Measurements from ENCODE around the gene BMP8A. TPM values are rescaled to one million over a fixed set of nuclear protein-coding genes. Genes with fewer than 3 reads are reported as not detected.

The BMP8A gene
- polyA plus RNA-seq, 1 donor (not counting 4 experiments of a cell fraction or from before 2014, with no cell fraction given): not detected

DNA sequence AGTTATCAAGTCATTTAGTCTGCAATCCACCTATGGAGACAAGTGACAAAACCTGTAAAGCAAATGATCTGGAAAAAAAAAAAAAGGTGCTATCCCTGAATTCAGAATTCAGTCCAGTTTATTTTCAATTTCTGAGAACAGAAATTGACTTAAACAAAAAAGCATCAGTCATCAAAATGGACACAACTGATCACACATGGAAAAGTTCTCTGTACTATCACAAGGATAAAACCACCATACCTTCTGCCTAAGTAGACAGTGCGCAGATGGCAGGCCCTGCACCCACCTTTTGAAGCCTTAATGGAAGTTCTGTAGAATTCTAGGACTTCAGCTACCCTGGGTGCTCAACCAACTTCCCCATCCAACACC, 81.6 kb downstream of the BMP8A start:
- Histone ChIP-seq H3K4me3 (ENCODE audit: control insufficient read depth in 2 of 3, extremely low read depth in 1 of 3, insufficient read depth in 2 of 3, low read depth in 1 of 3, low read length in 3 of 3) (peak overlapping the region in 1 of 3 experiments; percentile 18), H3K9me1 (ENCODE audit: control insufficient read depth, extremely low read depth, insufficient read depth, low read length) (peaks cover 3% of the 10 kb centered on the region), H2AFZ (ENCODE audit: control insufficient read depth, low read length) (no peak overlapping the region), H3K9ac (ENCODE audit: control insufficient read depth, extremely low read depth, insufficient read depth, low read length) (no peak overlapping the region), H3K9me3 (ENCODE audit: control insufficient read depth, low read depth, low read length) (no peaks in the 10 kb centered on the region), H3K4me2 (ENCODE audit: control insufficient read depth, extremely low read depth, insufficient read depth, low read depth, low read length) (peak overlapping the region; percentile 86), H4K20me1 (ENCODE audit: control insufficient read depth, extremely low read depth, insufficient read depth, low read length) (peaks cover 57% of the 10 kb centered on the region), H3K27me3 (ENCODE audit: control insufficient read depth, extremely low read depth, insufficient read depth, low read length) (no peaks in the 10 kb centered on the region), H3K4me1 (ENCODE audit: control insufficient read depth, extremely low read depth, insufficient read depth, low read length) (peaks cover 20% of the 10 kb centered on the region), H3K79me2 (ENCODE audit: control insufficient read depth, insufficient read depth, low read length) (peaks cover 71% of the 10 kb centered on the region), H3K27ac (ENCODE audit: control insufficient read depth, insufficient read depth, low read length) (no peak overlapping the region), H3K36me3 (ENCODE audit: control insufficient read depth in 2 of 2, extremely low read depth in 1 of 2, insufficient read depth in 2 of 2, low read length in 2 of 2) (peaks cover 36 to 63% of the 10 kb centered on the region in 2 experiments)
- dilution Hi-C loops (cut with MboI; ENCODE audit: extremely low pct_ligation_motif_present, low sequenced_read_pairs): no loop called here
- no peak for FAIRE-seq
- no peak for DNase-seq (ENCODE audit: low read depth, low spot score)
- TF ChIP-seq, protein P1, sequence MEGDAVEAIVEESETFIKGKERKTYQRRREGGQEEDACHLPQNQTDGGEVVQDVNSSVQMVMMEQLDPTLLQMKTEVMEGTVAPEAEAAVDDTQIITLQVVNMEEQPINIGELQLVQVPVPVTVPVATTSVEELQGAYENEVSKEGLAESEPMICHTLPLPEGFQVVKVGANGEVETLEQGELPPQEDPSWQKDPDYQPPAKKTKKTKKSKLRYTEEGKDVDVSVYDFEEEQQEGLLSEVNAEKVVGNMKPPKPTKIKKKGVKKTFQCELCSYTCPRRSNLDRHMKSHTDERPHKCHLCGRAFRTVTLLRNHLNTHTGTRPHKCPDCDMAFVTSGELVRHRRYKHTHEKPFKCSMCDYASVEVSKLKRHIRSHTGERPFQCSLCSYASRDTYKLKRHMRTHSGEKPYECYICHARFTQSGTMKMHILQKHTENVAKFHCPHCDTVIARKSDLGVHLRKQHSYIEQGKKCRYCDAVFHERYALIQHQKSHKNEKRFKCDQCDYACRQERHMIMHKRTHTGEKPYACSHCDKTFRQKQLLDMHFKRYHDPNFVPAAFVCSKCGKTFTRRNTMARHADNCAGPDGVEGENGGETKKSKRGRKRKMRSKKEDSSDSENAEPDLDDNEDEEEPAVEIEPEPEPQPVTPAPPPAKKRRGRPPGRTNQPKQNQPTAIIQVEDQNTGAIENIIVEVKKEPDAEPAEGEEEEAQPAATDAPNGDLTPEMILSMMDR (optimal IDR thresholded peaks at IDR 0.05 in 1 of 3, IDR thresholded peaks at IDR 0.05 in 1 of 3, conservative IDR thresholded peaks at IDR 0.05 in 1 of 3; ENCODE audit: extremely low read depth in 1 of 3, insufficient read depth in 2 of 3, low read length in 3 of 3): no peak
- TF ChIP-seq EZH2 (IDR thresholded peaks at IDR 0.05; ENCODE audit: low read length): no peak

DNA sequence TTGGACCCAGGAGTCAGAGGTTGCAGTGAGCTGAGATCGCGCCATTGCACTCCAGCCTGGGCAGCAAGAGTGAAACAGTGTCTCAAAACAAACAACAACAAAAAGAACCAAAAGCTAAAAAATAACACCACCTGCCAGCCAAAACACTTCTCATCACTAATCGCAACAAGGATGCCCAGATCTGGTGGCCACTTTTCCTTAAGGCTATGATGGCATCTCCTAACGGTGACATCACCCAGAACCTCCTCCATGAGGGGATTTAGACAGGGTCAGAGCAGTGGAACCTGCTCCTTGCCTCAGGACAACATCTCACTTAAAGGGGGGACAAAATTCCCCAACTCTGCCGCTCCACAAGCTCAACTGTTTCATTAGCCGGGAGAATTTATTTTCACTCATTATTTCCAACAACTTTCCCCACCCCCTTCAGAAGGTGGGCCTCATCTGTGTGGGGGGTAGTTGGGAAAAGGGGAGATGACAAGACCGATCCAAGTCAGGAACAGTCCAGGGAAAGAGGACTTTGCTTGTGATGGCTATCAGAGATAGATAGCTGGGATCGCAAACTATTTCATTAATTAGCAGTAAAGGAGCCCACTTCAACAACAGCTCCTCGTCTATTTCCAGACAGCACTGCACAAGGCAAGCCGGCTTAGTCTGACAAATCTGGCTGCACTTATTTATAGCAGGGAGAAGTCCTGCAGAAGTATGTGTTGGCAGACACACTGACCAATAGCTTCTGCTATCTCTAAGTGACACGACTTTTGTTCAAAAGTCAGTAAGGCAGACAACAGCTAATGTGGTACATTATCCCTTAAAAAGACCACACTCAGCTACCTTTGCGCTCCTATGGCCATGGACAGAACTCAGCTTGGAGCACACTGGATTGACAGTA, 82.5 kb downstream of the BMP8A start:
- H3K9me3 ChIP-seq (ENCODE audit: control insufficient read depth, low read depth, low read length): no peaks in the 10 kb centered on the region
- H3K36me3 ChIP-seq (ENCODE audit: control insufficient read depth in 2 of 2, extremely low read depth in 1 of 2, insufficient read depth in 2 of 2, low read length in 2 of 2): peaks cover 36 to 57% of the 10 kb centered on the region in 2 experiments
- TF ChIP-seq, protein P1 (optimal IDR thresholded peaks at IDR 0.05 in 1 of 3, IDR thresholded peaks at IDR 0.05 in 1 of 3, conservative IDR thresholded peaks at IDR 0.05 in 1 of 3; ENCODE audit: extremely low read depth in 1 of 3, insufficient read depth in 2 of 3, low read length in 3 of 3): no peak
- TF ChIP-seq EZH2 (IDR thresholded peaks at IDR 0.05; ENCODE audit: low read length): no peak
- H3K27ac ChIP-seq (ENCODE audit: control insufficient read depth, insufficient read depth, low read length): peak overlapping the region; percentile 75
- H3K4me2 ChIP-seq (ENCODE audit: control insufficient read depth, extremely low read depth, insufficient read depth, low read depth, low read length): peak overlapping the region; percentile 86
- peaks cover 3% of the 10 kb centered on the region for H3K9me1 ChIP-seq (ENCODE audit: control insufficient read depth, extremely low read depth, insufficient read depth, low read length)
- FAIRE-seq (no peak), DNase-seq (ENCODE audit: low read depth, low spot score) (no peak)
- peaks cover 55% of the 10 kb centered on the region for H4K20me1 ChIP-seq (ENCODE audit: control insufficient read depth, extremely low read depth, insufficient read depth, low read length)
- dilution Hi-C loops (cut with MboI; ENCODE audit: extremely low pct_ligation_motif_present, low sequenced_read_pairs): no loop called here
- no peak overlapping the region for H2AFZ ChIP-seq (ENCODE audit: control insufficient read depth, low read length)
- H3K9ac ChIP-seq (ENCODE audit: control insufficient read depth, extremely low read depth, insufficient read depth, low read length): peak overlapping the region; percentile 90
- H3K79me2 ChIP-seq (ENCODE audit: control insufficient read depth, insufficient read depth, low read length): peaks cover 71% of the 10 kb centered on the region
- H3K27me3 ChIP-seq (ENCODE audit: control insufficient read depth, extremely low read depth, insufficient read depth, low read length): no peaks in the 10 kb centered on the region
- H3K4me3 ChIP-seq (ENCODE audit: control insufficient read depth in 2 of 3, extremely low read depth in 1 of 3, insufficient read depth in 2 of 3, low read depth in 1 of 3, low read length in 3 of 3): peak overlapping the region; percentile 81 to 95 (median 82)
- H3K4me1 ChIP-seq (ENCODE audit: control insufficient read depth, extremely low read depth, insufficient read depth, low read length): peaks cover 20% of the 10 kb centered on the region

Measured in keratinocyte (primary cell).